Measurements from ENCODE around the gene ERAS. TPM values are rescaled to one million over a fixed set of nuclear protein-coding genes. Genes with fewer than 3 reads are reported as not detected.

ERAS gene
- total and polyA plus RNA-seq, 8 donors = 0.11 to 0.49 TPM; not detected in 6

- WGBS, 2 donors = 58 to 73% methylated on average over 8 of the region's 8 CpGs
Measured at GRCh38 chrX:48794911-48795515, 31.3 kb upstream of the ERAS start.

GRCh38 chrX:48798318-48798717, 28.0 kb upstream of the ERAS start:
- WGBS, 2 donors = 60 to 65% methylated on average over 2 of the region's 2 CpGs
- Histone ChIP-seq H3K36me3 (no peaks in the 10 kb centered on the region), H3K4me3 (no peak overlapping the region), H3K4me1 (no peaks in the 10 kb centered on the region), H3K27ac (no peak overlapping the region), H3K9me3 (no peaks in the 10 kb centered on the region), H3K27me3 (no peaks in the 10 kb centered on the region)
- intact Hi-C loops (cut with DNase I) = no loop called here
- ATAC-seq = no peak
- FAIRE-seq = no peak
- no peak for DNase-seq
- TF ChIP-seq, protein P1, sequence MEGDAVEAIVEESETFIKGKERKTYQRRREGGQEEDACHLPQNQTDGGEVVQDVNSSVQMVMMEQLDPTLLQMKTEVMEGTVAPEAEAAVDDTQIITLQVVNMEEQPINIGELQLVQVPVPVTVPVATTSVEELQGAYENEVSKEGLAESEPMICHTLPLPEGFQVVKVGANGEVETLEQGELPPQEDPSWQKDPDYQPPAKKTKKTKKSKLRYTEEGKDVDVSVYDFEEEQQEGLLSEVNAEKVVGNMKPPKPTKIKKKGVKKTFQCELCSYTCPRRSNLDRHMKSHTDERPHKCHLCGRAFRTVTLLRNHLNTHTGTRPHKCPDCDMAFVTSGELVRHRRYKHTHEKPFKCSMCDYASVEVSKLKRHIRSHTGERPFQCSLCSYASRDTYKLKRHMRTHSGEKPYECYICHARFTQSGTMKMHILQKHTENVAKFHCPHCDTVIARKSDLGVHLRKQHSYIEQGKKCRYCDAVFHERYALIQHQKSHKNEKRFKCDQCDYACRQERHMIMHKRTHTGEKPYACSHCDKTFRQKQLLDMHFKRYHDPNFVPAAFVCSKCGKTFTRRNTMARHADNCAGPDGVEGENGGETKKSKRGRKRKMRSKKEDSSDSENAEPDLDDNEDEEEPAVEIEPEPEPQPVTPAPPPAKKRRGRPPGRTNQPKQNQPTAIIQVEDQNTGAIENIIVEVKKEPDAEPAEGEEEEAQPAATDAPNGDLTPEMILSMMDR (IDR thresholded peaks at IDR 0.05) = no peak

More at GRCh38 chrX:48794911-48795515, 31.3 kb upstream of the ERAS start:
- no peaks in the 10 kb centered on the region for H3K9me3 ChIP-seq
- H3K27ac ChIP-seq = no peak overlapping the region
- intact Hi-C loops (cut with DNase I) = no loop called here
- peaks cover 0 to under 1% (median 0%) of the 10 kb centered on the region in 4 donors for H3K27me3 ChIP-seq
- DNase-seq (peak in 1 of 6 donors; percentile 34), FAIRE-seq (no peak), ATAC-seq (no peak)
- no peaks in the 10 kb centered on the region for H3K4me1 ChIP-seq
- H3K4me3 ChIP-seq = no peak overlapping the region
- H3K36me3 ChIP-seq = no peaks in the 10 kb centered on the region
- TF ChIP-seq, protein P1 (IDR thresholded peaks at IDR 0.05) = no peak

GRCh38 chrX:48800574-48801279, 25.6 kb upstream of the ERAS start:
- 32 to 51% methylated on average over 17 of the region's 17 CpGs for WGBS, 2 donors
- no peaks in the 10 kb centered on the region for H3K36me3 ChIP-seq
- H3K27ac ChIP-seq = peak overlapping the region; percentile 87 to 94 (median 90)
- ATAC-seq = no peak
- H3K4me3 ChIP-seq = peak overlapping the region; percentile 33 to 57 (median 48)
- H3K27me3 ChIP-seq = no peaks in the 10 kb centered on the region
- FAIRE-seq = no peak
- DNase-seq = no peak
- H3K9me3 ChIP-seq = no peaks in the 10 kb centered on the region
- TF ChIP-seq, protein P1 (IDR thresholded peaks at IDR 0.05) = no peak
- intact Hi-C loops (cut with DNase I) = no loop called here
- no peaks in the 10 kb centered on the region for H3K4me1 ChIP-seq

DNA sequence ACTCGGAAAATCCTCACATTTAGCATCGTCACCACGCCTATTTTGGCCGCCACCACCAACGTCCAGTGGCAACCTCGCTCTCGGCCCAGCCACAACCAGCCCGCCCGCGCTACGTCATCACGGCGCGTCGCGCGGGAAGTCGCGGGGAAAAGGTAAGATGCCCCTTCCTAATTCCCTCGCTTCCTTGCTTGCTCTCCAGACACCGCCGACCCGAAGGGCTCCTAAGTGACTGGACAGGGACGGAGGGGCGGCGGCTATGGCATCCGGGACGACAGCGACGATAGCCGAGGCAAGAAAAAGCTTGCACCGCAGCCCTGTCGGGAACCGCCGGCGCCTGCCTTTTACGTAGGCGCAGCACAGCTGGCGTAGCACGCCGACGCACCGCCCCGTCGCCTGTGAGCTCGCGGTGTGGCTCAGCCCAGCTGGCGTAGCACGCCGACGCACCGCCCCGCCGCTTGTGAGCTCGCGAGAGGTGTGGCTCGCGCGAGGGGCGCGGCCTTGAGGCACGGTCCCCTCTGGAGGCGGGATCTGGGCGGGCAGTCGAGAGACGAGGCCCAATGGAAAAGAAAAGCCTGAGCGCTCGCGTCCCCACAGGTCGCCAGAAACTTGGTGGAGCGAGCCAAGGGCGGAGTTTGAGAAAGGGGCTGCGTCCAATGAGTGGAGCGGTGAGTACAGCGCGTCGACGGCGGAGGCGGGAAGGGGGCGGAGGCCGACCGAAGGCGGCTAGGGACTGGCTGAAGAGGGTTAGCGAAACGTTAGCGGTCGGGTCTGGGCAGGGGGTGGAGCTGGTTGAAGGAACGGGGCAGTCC, 24.8 kb upstream of the ERAS start, which contains the start of gene HDAC6:
Gene HDAC6, plus strand, starts transcription at position 788 of the 809 bp plus-strand sequence. CDS start 626 bp downstream, outside the sequence.
- FAIRE-seq (peak; percentile 68), DNase-seq (peak; percentile 93 to 97 (median 96)), ATAC-seq (peak; percentile 86 to 95 (median 90))
- 0 to 36% methylated on average over 81 to 89 of the region's 89 CpGs for WGBS, 2 donors
- H3K4me1 ChIP-seq = no peaks in the 10 kb centered on the region
- H3K36me3 ChIP-seq = no peaks in the 10 kb centered on the region
- no peaks in the 10 kb centered on the region for H3K27me3 ChIP-seq
- TF ChIP-seq, protein P1 (IDR thresholded peaks at IDR 0.05) = no peak
- H3K27ac ChIP-seq = peak within 1 kb of the TSS; percentile 90 to 94 (median 94)
- H3K9me3 ChIP-seq = no peaks in the 10 kb centered on the region
- intact Hi-C loops (cut with DNase I) = no loop called here
- peak within 1 kb of the TSS; percentile 33 to 57 (median 48) for H3K4me3 ChIP-seq
